Stomach (tissue), 4 donors: ENCODE data around the gene ANKRD65.

Experiments
- EP300 ChIP-seq: sonication (generic); formaldehyde crosslinking; IDR thresholded peaks from one replicate; pipeline ENCODE4 v1.6.1; 2017; ENCODE audit warnings: antibody characterized with exemption
- POLR2A ChIP-seq, 4 donors: fragments of 450-650 bp; IDR thresholded peaks; one replicate each; pipeline ENCODE4 v1.6.1; 2016; ENCODE audit warnings: antibody characterized with exemption in 4 of 4, control low read depth in 2 of 4, mild to moderate bottlenecking in 1 of 4, moderate library complexity in 1 of 4
- POLR2AphosphoS5 ChIP-seq, 3 donors: sonication (generic); formaldehyde crosslinking; IDR thresholded peaks; one replicate each; pipeline ENCODE4 v1.6.1; 2016; ENCODE audit warnings: antibody characterized with exemption in 3 of 3
- TF ChIP-seq, protein P1 (sequence below), 7 experiments: fragments of 450-650 bp in 4 of 7; fragments of 200-600 bp in 3 of 7; sonication (generic) in 3 of 7; IDR thresholded peaks; one replicate each; pipeline ENCODE4 v1.5.1; 2016 to 2019; ENCODE audit warnings: antibody characterized with exemption in 7 of 7, control low read depth in 2 of 7, mild to moderate bottlenecking in 1 of 7

DNA sequence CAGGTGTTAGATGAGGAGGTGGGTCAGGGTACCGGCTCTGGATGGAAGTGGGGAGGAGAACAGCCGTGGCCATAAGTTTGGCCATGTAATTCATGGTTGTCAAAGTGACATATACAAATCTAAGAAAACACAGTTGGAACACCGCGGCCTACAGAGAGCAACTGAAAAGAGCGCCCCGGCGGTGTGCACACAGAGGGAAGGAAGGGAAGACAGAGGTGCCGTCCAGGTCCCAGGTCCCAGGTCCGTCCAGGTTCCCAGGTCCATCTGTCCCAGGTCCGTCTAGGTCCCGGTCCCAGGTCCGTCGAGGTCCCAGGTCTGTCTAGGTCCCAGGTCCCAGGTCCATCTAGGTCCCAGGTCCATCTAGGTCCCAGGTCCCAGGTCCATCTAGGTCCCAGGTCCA lies 9.4 kb downstream of the ANKRD65 start:
- TF ChIP-seq POLR2A (IDR thresholded peaks at IDR 0.05) (no peak), POLR2AphosphoS5 (IDR thresholded peaks at IDR 0.05) (no peak), EP300 (no peak)
- TF ChIP-seq, protein P1, sequence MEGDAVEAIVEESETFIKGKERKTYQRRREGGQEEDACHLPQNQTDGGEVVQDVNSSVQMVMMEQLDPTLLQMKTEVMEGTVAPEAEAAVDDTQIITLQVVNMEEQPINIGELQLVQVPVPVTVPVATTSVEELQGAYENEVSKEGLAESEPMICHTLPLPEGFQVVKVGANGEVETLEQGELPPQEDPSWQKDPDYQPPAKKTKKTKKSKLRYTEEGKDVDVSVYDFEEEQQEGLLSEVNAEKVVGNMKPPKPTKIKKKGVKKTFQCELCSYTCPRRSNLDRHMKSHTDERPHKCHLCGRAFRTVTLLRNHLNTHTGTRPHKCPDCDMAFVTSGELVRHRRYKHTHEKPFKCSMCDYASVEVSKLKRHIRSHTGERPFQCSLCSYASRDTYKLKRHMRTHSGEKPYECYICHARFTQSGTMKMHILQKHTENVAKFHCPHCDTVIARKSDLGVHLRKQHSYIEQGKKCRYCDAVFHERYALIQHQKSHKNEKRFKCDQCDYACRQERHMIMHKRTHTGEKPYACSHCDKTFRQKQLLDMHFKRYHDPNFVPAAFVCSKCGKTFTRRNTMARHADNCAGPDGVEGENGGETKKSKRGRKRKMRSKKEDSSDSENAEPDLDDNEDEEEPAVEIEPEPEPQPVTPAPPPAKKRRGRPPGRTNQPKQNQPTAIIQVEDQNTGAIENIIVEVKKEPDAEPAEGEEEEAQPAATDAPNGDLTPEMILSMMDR (IDR thresholded peaks at IDR 0.05), result no peak
